ENCODE measurements around the gene HPSE2.

DNA sequence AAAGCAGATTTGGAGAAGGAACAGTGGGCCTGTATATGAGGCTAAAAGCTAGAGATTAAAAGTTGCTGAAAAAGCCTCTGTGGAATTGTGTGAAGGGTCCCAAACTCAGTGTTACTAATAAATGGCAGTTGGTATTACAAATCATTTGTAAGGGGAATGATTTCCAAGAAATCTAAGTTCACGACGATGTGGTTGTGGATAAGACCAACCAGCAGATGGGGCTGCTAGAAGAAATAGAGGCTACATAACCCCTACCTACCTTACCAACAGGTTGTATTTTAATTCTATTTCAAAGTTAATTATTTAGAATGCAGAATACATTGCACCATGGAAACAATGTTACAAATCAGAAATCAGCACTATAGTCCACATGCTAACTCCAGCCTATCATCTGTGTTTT lies 377.1 kb downstream of the HPSE2 start:
- TF ChIP-seq, protein P1, sequence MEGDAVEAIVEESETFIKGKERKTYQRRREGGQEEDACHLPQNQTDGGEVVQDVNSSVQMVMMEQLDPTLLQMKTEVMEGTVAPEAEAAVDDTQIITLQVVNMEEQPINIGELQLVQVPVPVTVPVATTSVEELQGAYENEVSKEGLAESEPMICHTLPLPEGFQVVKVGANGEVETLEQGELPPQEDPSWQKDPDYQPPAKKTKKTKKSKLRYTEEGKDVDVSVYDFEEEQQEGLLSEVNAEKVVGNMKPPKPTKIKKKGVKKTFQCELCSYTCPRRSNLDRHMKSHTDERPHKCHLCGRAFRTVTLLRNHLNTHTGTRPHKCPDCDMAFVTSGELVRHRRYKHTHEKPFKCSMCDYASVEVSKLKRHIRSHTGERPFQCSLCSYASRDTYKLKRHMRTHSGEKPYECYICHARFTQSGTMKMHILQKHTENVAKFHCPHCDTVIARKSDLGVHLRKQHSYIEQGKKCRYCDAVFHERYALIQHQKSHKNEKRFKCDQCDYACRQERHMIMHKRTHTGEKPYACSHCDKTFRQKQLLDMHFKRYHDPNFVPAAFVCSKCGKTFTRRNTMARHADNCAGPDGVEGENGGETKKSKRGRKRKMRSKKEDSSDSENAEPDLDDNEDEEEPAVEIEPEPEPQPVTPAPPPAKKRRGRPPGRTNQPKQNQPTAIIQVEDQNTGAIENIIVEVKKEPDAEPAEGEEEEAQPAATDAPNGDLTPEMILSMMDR (IDR thresholded peaks at IDR 0.05; ENCODE audit: borderline replicate concordance, extremely low read depth, low read length, poor library complexity, severe bottlenecking), result peak; percentile 9
- TF ChIP-seq EZH2 (IDR thresholded peaks at IDR 0.05; ENCODE audit: borderline replicate concordance, low read depth, low read length, severe bottlenecking), result no peak

Measured in DND-41 (cell line).